Activated B cell treated with CpG ODN at 0.5 μM for 24 hours (primary cell): ENCODE data around the gene DAD1. TPM values are rescaled to one million over a fixed set of nuclear protein-coding genes. Genes with fewer than 3 reads are reported as not detected.
"Not testable (repeated sequence)": the region's sequence is repeated elsewhere in the genome, so short reads cannot be mapped to it uniquely, and the experiment has no call there.

Experiments
- ATAC-seq: fragments of 200-7000 bp; cut with Tn5 transposase; one replicate; pipeline ENCODE4 v1.10.0; 2021; ENCODE audit warnings: low read depth, mild to moderate bottlenecking, moderate library complexity
- CTCF ChIA-PET: fragments of 350-600 bp; sonication (Branson Sonifier 250); formaldehyde crosslinking; loops from one replicate; lab custom pipeline; 2021; ENCODE audit warnings: antibody characterized with exemption; lab: Charles Lee
- POLR2A ChIA-PET: fragments of 350-600 bp; sonication (Branson Sonifier 250); formaldehyde crosslinking; loops from one replicate; lab custom pipeline; 2021; ENCODE audit warnings: antibody characterized with exemption; lab: Charles Lee
- DNase-seq: peaks from one replicate; pipeline ENCODE4 v3.0.0; 2022
- H3K27ac Mint-ChIP-seq: one replicate; pipeline ENCODE4 v1.8.0; 2020; ENCODE audit warnings: mixed read lengths
- H3K27me3 Mint-ChIP-seq: one replicate; pipeline ENCODE4 v1.8.0; 2021; ENCODE audit warnings: mixed read lengths
- H3K36me3 Mint-ChIP-seq: one replicate; pipeline ENCODE4 v1.8.0; 2021; ENCODE audit warnings: low read depth, mixed read lengths
- H3K4me1 Mint-ChIP-seq: one replicate; pipeline ENCODE4 v1.8.0; 2021; ENCODE audit warnings: mixed read lengths
- H3K4me3 Mint-ChIP-seq: one replicate; pipeline ENCODE4 v1.8.0; 2020; ENCODE audit warnings: mild to moderate bottlenecking, mixed read lengths
- H3K9me3 Mint-ChIP-seq: one replicate; pipeline ENCODE4 v1.8.0; 2020; ENCODE audit warnings: mixed read lengths
- intact Hi-C: fragments of 100-400 bp; cut with micrococcal nuclease; formaldehyde crosslinking; loops from one replicate; pipeline ENCODE4 v1.15.1; 2024
- total RNA-seq: library from RNA; stranded (reverse); gene quantifications from 2 replicates; pipeline ENCODE4 v1.2.3, GENCODE V29; 2022
- TF ChIP-seq, protein P1 (sequence below): fragments of 200-600 bp; IDR thresholded peaks from one replicate; pipeline ENCODE4 v1.8.0; 2022; ENCODE audit warnings: antibody characterized with exemption, mild to moderate bottlenecking

The DAD1 gene
- total RNA-seq, 1 donor from 2014 or later = 123 TPM

DNA sequence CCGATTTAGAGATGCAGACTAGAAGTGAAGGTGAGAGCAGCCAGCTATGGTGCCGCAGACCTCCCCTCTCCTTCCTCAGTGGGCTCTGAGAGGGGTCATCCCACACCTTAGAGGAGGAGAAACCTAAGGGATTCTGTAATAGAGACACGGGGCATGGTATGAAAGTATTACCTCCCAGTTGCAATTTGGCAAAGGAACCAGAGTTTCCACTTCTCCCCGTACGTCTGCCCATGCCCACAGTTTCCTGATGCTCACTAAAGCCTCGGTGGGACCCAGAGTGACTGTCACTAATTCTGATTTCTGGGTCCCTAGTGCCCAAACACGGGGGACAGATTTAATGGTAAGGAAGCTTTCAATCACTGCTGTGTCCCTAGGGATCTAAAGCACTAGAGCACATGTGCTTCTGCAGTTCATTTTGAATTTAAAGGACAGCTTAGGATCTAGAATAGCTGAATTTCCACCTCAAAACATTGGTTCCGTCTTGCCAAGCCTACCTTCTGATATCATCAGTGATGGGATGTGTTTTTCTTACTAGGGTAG is 44.1 kb downstream of the DAD1 start:
- H3K36me3 Mint-ChIP-seq = peaks cover 19% of the 10 kb centered on the region
- no peak for DNase-seq
- CTCF ChIA-PET = interaction anchor here (0.9 kb wide), 1 partner anchor 10 kb away, joined by 3 read pairs; no protein-coding TSS in a partner anchor
- POLR2A ChIA-PET = interaction anchor here (1.2 to 13.3 kb wide), 4 partner anchors 11 to 67 kb away, joined by 3 to 243 read pairs (median 10); no protein-coding TSS in a partner anchor
- H3K4me1 Mint-ChIP-seq = peaks cover 60% of the 10 kb centered on the region
- intact Hi-C loops = loop anchor here (1.0 kb wide), 1 partner anchor 8 kb away; no protein-coding TSS in a partner anchor
- no peak overlapping the region for H3K4me3 Mint-ChIP-seq
- no peaks in the 10 kb centered on the region for H3K27me3 Mint-ChIP-seq
- ATAC-seq = peak; percentile 12
- H3K27ac Mint-ChIP-seq = peak overlapping the region; percentile 64
- TF ChIP-seq, protein P1, sequence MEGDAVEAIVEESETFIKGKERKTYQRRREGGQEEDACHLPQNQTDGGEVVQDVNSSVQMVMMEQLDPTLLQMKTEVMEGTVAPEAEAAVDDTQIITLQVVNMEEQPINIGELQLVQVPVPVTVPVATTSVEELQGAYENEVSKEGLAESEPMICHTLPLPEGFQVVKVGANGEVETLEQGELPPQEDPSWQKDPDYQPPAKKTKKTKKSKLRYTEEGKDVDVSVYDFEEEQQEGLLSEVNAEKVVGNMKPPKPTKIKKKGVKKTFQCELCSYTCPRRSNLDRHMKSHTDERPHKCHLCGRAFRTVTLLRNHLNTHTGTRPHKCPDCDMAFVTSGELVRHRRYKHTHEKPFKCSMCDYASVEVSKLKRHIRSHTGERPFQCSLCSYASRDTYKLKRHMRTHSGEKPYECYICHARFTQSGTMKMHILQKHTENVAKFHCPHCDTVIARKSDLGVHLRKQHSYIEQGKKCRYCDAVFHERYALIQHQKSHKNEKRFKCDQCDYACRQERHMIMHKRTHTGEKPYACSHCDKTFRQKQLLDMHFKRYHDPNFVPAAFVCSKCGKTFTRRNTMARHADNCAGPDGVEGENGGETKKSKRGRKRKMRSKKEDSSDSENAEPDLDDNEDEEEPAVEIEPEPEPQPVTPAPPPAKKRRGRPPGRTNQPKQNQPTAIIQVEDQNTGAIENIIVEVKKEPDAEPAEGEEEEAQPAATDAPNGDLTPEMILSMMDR = no peak
- H3K9me3 Mint-ChIP-seq = no peaks in the 10 kb centered on the region

DNA sequence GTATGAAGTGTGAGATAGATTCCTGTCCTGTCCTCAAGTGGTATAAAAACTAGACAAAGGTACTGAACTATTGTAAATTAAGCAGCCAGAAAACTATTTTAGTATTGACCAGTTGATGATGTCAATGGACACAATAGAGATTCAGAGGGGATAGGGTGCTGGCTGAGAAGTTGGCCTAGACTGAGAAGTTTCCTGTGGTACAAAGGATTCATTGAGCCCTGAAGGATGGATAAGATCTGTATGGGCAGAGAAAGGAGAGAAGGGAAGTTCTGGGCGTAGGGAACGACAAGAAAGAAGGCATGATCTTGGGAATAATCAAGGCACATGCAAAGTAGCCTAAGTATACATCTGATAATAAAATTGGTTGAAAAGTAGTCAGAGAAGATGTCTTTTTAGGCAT is 44.6 kb downstream of the DAD1 start:
- ChIA-PET POLR2A (interaction anchor here (1.6 to 13.3 kb wide), 3 partner anchors 11 to 66 kb away, joined by 6 to 243 read pairs (median 13); no protein-coding TSS in a partner anchor), CTCF (interaction anchor here (0.9 kb wide), 1 partner anchor 10 kb away, joined by 3 read pairs; no protein-coding TSS in a partner anchor)
- Mint-ChIP-seq H3K4me1 (peaks cover 60% of the 10 kb centered on the region), H3K27me3 (no peaks in the 10 kb centered on the region), H3K4me3 (no peak overlapping the region), H3K36me3 (peaks cover 17% of the 10 kb centered on the region), H3K27ac (peak overlapping the region; percentile 5), H3K9me3 (no peaks in the 10 kb centered on the region)
- intact Hi-C loops = no loop called here
- TF ChIP-seq, protein P1 = no peak
- DNase-seq (no peak), ATAC-seq (no peak)

DNA sequence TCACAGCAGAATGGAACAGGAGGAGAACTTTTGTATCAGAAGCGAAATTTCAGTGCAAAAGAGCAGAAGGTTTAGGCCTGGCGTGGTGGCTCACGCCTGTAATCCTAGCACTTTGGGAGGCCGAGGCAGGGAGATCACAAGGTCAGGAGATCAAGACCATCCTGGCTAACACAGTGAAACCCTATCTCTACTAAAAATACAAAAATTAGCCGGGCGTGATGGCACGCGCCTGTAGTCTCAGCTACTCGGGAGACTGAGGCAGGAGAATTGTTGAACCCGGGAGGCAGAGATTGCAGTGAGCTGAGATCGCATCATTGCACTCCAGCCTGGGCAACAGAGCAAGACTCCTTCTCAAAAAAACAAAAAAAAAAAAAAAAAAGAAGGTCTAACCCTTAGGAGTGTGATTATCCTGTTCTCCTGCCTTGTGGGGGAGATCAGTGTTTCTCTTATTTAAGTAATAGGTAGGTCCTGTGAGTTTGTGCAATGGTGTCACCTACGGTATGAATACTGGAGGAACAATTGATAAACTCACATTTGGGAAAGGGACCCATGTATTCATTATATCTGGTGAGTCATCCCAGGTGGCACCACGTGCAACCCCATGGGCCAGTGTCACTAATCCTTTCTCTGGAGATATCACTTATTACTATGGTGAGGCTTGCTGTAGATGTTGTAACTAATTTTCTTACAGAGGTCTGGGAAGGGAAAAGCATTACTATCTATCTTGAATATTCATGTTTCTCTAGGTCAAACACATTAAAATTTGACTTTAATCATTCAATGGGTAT is 45.3 kb downstream of the DAD1 start:
- DNase-seq, H3K4me3 Mint-ChIP-seq, H3K27me3 Mint-ChIP-seq, CTCF ChIA-PET, H3K27ac Mint-ChIP-seq, ATAC-seq, H3K9me3 Mint-ChIP-seq, intact Hi-C loops: not testable (repeated sequence)
- Mint-ChIP-seq H3K4me1 (peaks cover 60% of the 10 kb centered on the region), H3K36me3 (peaks cover 13% of the 10 kb centered on the region)
- POLR2A ChIA-PET = interaction anchor here (0.6 kb wide), 1 partner anchor 67 kb away, joined by 9 read pairs; no protein-coding TSS in a partner anchor

DNA sequence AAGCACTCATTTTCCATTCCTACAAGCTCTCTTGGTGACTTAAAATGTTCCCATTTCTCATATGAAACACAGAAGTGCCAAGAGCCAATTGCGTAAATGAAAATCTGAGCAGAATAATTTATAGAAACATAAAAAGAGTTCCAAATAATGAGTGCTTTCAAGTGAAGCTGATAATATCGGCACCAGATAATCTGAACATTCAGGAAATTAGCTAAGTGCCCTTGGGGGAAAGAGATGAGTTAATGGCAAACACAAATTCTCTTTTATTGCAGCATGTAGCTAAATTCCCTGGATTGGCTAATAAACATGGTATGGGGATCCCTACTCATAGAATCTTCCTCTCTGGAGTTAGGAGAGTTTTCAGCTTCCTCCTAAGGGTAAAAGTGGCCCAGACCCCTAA is 46.7 kb downstream of the DAD1 start:
- peaks cover 4% of the 10 kb centered on the region for H3K36me3 Mint-ChIP-seq
- ChIA-PET POLR2A (interaction anchor here (0.8 to 3.7 kb wide), 7 partner anchors 10 to 33 kb away, joined by 3 to 17 read pairs (median 3); no protein-coding TSS in a partner anchor), CTCF (interaction anchor here (1.1 kb wide), 1 partner anchor 14 kb away, joined by 5 read pairs; no protein-coding TSS in a partner anchor)
- DNase-seq (no peak), ATAC-seq (no peak)
- intact Hi-C loops = no loop called here
- H3K27ac Mint-ChIP-seq = peak overlapping the region; percentile 2
- no peaks in the 10 kb centered on the region for H3K9me3 Mint-ChIP-seq
- TF ChIP-seq, protein P1 = no peak
- H3K4me1 Mint-ChIP-seq = peaks cover 65% of the 10 kb centered on the region
- no peaks in the 10 kb centered on the region for H3K27me3 Mint-ChIP-seq
- H3K4me3 Mint-ChIP-seq = no peak overlapping the region

DNA sequence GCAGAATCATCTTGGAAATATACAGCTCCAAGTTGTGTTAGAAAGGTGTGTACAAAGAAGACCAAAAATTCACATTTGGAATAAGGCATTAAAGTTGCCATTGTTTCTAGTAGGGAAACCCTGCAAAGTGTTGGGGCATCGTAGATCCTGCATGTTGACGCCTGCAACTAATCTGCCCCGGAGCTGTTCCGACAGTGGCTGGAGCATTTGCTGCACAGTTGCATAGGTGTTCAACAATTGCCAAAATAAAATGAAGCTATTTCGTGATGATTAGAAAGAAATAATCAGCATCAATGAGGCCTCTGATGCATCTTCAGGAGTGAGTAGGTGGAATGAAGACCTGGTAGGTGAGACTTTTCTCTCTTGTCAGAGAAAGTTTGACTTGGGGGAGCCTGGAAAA is 47.3 kb downstream of the DAD1 start:
- H3K27me3 Mint-ChIP-seq = no peaks in the 10 kb centered on the region
- peaks cover 7% of the 10 kb centered on the region for H3K36me3 Mint-ChIP-seq
- peaks cover 67% of the 10 kb centered on the region for H3K4me1 Mint-ChIP-seq
- no peaks in the 10 kb centered on the region for H3K9me3 Mint-ChIP-seq
- intact Hi-C loops = no loop called here
- TF ChIP-seq, protein P1 = no peak
- DNase-seq (no peak), ATAC-seq (no peak)
- CTCF ChIA-PET = interaction anchor here (1.0 to 1.1 kb wide), 2 partner anchors 10 to 15 kb away, joined by 5 read pairs; no protein-coding TSS in a partner anchor
- POLR2A ChIA-PET = interaction anchor here (0.8 to 5.9 kb wide), 7 partner anchors 9 to 28 kb away, joined by 3 to 52 read pairs (median 3); no protein-coding TSS in a partner anchor
- H3K4me3 Mint-ChIP-seq = no peak overlapping the region
- H3K27ac Mint-ChIP-seq = no peak overlapping the region
